GM21526 (cell line): ENCODE measurements around the gene VPS45.
"Not testable (repeated sequence)": the region's sequence is repeated elsewhere in the genome, so short reads cannot be mapped to it uniquely, and the experiment has no call there.

Experiments used
- ATAC-seq: cut with Tn5 transposase; IDR thresholded peaks from one replicate; pipeline ENCODE4 v1.9.1; 2021; ENCODE audit warnings: moderate library complexity; ENCODE audit not compliant: unreplicated experiment, low FRiP score

Gene VPS45

GRCh38 chr1:150185481-150185880 lies 117.9 kb downstream of the VPS45 start:
- ATAC-seq = no peak

DNA sequence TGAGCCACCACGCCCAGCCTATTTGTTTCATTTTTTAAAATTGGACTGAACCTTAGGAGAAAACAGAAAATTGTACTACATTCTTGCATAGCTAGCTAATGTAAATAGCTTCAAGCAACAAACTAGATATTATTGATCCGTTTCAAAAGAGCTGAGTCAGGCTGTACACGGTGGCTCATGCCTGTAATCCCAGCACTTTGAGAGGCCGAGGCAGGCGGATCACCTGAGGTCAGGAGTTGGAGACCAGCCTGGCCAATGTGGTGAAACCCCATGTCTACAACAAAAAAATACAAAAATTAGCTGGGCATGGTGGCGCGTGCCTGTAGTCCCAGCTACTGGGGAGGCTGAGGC lies 118.8 kb downstream of the VPS45 start:
- ATAC-seq = not testable (repeated sequence)

DNA sequence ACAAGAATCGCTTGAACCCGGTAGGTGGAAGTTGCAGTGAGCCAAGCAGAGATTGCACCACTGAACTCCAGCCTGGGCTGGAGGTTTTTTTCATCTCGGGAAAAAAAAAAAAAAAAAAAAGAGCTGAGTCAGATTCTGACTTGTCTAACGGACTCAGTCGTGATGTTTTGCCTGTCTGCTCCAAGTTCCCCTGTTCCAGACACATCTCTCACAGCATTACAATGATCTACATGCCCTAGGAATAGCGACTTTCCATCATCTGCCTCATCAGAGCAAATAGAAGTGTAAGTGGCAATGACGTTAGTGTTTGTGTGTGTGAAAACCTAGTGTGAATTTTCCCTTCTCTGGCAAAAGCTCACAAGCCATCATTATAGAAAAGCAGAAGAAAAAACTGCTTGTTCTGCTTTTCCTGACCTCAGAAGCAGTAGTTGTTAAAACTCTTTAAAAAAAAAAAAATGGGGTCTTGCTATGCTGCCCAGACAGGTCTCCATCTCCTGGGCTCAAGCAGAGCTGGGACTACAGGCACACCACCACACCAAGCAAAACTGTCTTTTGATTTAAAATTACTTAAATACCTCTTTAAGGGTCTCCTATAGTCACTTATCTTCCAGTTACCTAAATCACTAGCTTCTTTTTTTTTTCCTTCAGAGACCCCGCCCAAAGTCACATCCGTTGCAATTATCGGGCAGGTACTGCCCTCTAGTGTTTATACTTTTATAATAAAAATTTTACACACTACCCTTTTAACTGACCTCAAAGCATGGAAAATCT lies 119.4 kb downstream of the VPS45 start:
- ATAC-seq = no peak

DNA sequence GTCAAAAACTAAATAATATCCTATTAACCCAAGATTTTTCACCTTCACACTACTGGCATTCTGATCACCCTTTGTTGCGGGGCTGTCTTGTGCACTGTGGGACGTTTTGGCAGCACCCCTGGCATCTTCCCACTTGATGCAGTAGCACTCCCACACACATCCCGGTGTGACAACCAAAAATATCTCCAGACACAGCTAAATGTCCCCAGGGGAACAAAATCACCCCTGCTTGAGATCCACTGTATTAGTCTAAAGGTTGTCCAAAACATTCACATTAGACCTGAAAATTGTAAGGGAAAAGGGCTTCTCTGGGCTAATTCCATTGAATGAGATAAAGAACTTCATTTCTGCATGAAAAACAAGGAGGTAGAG lies 120.0 kb downstream of the VPS45 start:
- ATAC-seq = no peak

- no peak for ATAC-seq
These were observed 124.4 kb downstream of the VPS45 start for GRCh38 chr1:150192012-150192411.

DNA sequence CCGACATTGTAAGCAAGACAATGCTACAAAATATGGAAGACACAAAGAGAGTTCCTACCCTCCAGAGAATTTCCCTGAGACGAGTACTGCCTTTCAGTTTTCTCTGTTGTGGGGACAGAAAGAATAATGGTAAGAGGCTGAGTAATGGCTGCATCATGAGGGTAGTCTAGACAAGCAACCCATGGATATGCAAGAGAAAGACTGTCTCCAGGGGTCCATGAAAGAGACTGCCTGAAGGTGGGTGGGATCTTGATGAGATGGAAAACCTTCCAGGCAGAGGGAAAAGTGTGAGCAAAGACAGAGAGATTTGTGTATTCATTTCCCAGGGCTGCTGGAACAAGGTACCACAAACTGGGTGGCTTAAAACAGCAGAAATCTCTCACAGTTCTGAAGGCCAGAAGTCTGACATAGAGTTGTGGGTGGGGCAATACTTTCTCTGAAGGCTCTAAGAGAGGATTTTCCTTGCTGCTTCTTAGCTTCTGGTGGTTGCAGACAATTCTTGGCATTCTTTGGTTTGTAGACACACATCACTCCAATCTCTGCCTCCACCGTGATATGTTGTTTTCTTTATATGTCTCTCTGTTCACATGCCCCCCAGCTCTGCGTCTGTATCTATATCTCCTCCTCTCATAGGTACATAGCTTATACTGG lies 126.9 kb downstream of the VPS45 start:
- ATAC-seq = no peak
